Effector memory CD4-positive, alpha-beta T cell (primary cell): ENCODE measurements around the gene REEP3.
"Not testable (repeated sequence)": the region's sequence is repeated elsewhere in the genome, so short reads cannot be mapped to it uniquely, and the experiment has no call there.

Source experiments
- DNase-seq, 3 donors: peaks; one replicate each; pipeline ENCODE4 v3.0.0-alpha.2; 2020
- H3K27ac ChIP-seq: 2 replicates; pipeline ENCODE4 v1.7.0; 2013; ENCODE audit warnings: mild to moderate bottlenecking, low read length, moderate library complexity; ENCODE audit not compliant: insufficient read depth, poor library complexity, severe bottlenecking
- H3K27me3 ChIP-seq: replicated peaks from 2 replicates; pipeline ENCODE4 v1.7.0; 2013; ENCODE audit warnings: mild to moderate bottlenecking, low read length; ENCODE audit not compliant: insufficient read depth, control insufficient read depth, poor library complexity, severe bottlenecking
- H3K36me3 ChIP-seq: 2 replicates; pipeline ENCODE4 v1.7.0; 2013; ENCODE audit warnings: mild to moderate bottlenecking, low read length, moderate library complexity; ENCODE audit not compliant: control insufficient read depth, insufficient read depth
- H3K4me1 ChIP-seq: 2 replicates; pipeline ENCODE4 v1.7.0; 2013; ENCODE audit warnings: low read length, mild to moderate bottlenecking; ENCODE audit not compliant: control insufficient read depth, insufficient read depth, poor library complexity, severe bottlenecking
- H3K4me3 ChIP-seq: 2 replicates; pipeline ENCODE4 v1.7.0; 2013; ENCODE audit warnings: low read length, low read depth, mild to moderate bottlenecking; ENCODE audit not compliant: insufficient read depth, poor library complexity, severe bottlenecking
- H3K9me3 ChIP-seq: 2 replicates; pipeline ENCODE4 v1.7.0; 2013; ENCODE audit warnings: mild to moderate bottlenecking, low read length, moderate library complexity; ENCODE audit not compliant: control insufficient read depth

The REEP3 gene

GRCh38 chr10:63491588-63492316 is 29.4 kb upstream of the REEP3 start:
- Histone ChIP-seq H3K4me3 (no peak overlapping the region), H3K4me1 (no peaks in the 10 kb centered on the region), H3K9me3 (no peaks in the 10 kb centered on the region), H3K36me3 (no peaks in the 10 kb centered on the region), H3K27me3 (no peaks in the 10 kb centered on the region), H3K27ac (no peak overlapping the region)
- DNase-seq: no peak

GRCh38 chr10:63492317-63492690 is 28.9 kb upstream of the REEP3 start:
- not testable (repeated sequence) for H3K4me3 ChIP-seq, H3K4me1 ChIP-seq, H3K36me3 ChIP-seq, H3K27me3 ChIP-seq, H3K9me3 ChIP-seq, H3K27ac ChIP-seq, DNase-seq

- no peak overlapping the region for H3K4me3 ChIP-seq
- no peaks in the 10 kb centered on the region for H3K36me3 ChIP-seq
- DNase-seq: no peak
- no peaks in the 10 kb centered on the region for H3K9me3 ChIP-seq
- no peaks in the 10 kb centered on the region for H3K27me3 ChIP-seq
- no peaks in the 10 kb centered on the region for H3K4me1 ChIP-seq
- no peak overlapping the region for H3K27ac ChIP-seq
These were observed 28.2 kb upstream of the REEP3 start for GRCh38 chr10:63493004-63493403.

GRCh38 chr10:63494951-63495350 is 26.2 kb upstream of the REEP3 start:
- H3K4me1 ChIP-seq: no peaks in the 10 kb centered on the region
- H3K9me3 ChIP-seq: no peaks in the 10 kb centered on the region

GRCh38 chr10:63496561-63496960 is 24.6 kb upstream of the REEP3 start:
- H3K4me1 ChIP-seq: no peaks in the 10 kb centered on the region
- no peaks in the 10 kb centered on the region for H3K36me3 ChIP-seq
- H3K4me3 ChIP-seq: no peak overlapping the region
- no peak for DNase-seq
- no peak overlapping the region for H3K27ac ChIP-seq
- H3K9me3 ChIP-seq: no peaks in the 10 kb centered on the region
- no peaks in the 10 kb centered on the region for H3K27me3 ChIP-seq

More at GRCh38 chr10:63494951-63495350, 26.2 kb upstream of the REEP3 start:
- H3K27me3 ChIP-seq: no peaks in the 10 kb centered on the region
- H3K4me3 ChIP-seq: no peak overlapping the region
- H3K36me3 ChIP-seq: no peaks in the 10 kb centered on the region
- DNase-seq: no peak
- H3K27ac ChIP-seq: no peak overlapping the region

- no peak for DNase-seq
- no peak overlapping the region for H3K27ac ChIP-seq
These were observed 23.9 kb upstream of the REEP3 start for GRCh38 chr10:63497321-63497720.

GRCh38 chr10:63498665-63499064 is 22.5 kb upstream of the REEP3 start:
- H3K9me3 ChIP-seq: no peaks in the 10 kb centered on the region
- no peaks in the 10 kb centered on the region for H3K36me3 ChIP-seq
- H3K4me1 ChIP-seq: no peaks in the 10 kb centered on the region
- no peak for DNase-seq
- no peaks in the 10 kb centered on the region for H3K27me3 ChIP-seq
- H3K4me3 ChIP-seq: no peak overlapping the region
- H3K27ac ChIP-seq: no peak overlapping the region

More at GRCh38 chr10:63497321-63497720, 23.9 kb upstream of the REEP3 start:
- H3K4me3 ChIP-seq: no peak overlapping the region
- no peaks in the 10 kb centered on the region for H3K36me3 ChIP-seq
- H3K27me3 ChIP-seq: no peaks in the 10 kb centered on the region
- no peaks in the 10 kb centered on the region for H3K9me3 ChIP-seq
- no peaks in the 10 kb centered on the region for H3K4me1 ChIP-seq

GRCh38 chr10:63500551-63500950 is 20.6 kb upstream of the REEP3 start:
- not testable (repeated sequence) for DNase-seq, H3K4me3 ChIP-seq, H3K27ac ChIP-seq, H3K27me3 ChIP-seq, H3K36me3 ChIP-seq, H3K4me1 ChIP-seq, H3K9me3 ChIP-seq

GRCh38 chr10:63501954-63502353 is 19.2 kb upstream of the REEP3 start:
- Histone ChIP-seq H3K36me3 (no peaks in the 10 kb centered on the region), H3K4me1 (no peaks in the 10 kb centered on the region), H3K9me3 (no peaks in the 10 kb centered on the region), H3K27me3 (no peaks in the 10 kb centered on the region), H3K4me3 (no peak overlapping the region), H3K27ac (no peak overlapping the region)
- DNase-seq: no peak

- H3K36me3 ChIP-seq: no peaks in the 10 kb centered on the region
- no peaks in the 10 kb centered on the region for H3K4me1 ChIP-seq
- H3K4me3 ChIP-seq: no peak overlapping the region
- H3K27ac ChIP-seq: no peak overlapping the region
- DNase-seq: no peak
- H3K9me3 ChIP-seq: no peaks in the 10 kb centered on the region
- H3K27me3 ChIP-seq: no peaks in the 10 kb centered on the region
These were observed 18.4 kb upstream of the REEP3 start for GRCh38 chr10:63502832-63503231.
